ENCODE measurements around the gene HELQ.
A peak's percentile ranks its signal among the peaks of the same experiment; 100 is the strongest.

DNA sequence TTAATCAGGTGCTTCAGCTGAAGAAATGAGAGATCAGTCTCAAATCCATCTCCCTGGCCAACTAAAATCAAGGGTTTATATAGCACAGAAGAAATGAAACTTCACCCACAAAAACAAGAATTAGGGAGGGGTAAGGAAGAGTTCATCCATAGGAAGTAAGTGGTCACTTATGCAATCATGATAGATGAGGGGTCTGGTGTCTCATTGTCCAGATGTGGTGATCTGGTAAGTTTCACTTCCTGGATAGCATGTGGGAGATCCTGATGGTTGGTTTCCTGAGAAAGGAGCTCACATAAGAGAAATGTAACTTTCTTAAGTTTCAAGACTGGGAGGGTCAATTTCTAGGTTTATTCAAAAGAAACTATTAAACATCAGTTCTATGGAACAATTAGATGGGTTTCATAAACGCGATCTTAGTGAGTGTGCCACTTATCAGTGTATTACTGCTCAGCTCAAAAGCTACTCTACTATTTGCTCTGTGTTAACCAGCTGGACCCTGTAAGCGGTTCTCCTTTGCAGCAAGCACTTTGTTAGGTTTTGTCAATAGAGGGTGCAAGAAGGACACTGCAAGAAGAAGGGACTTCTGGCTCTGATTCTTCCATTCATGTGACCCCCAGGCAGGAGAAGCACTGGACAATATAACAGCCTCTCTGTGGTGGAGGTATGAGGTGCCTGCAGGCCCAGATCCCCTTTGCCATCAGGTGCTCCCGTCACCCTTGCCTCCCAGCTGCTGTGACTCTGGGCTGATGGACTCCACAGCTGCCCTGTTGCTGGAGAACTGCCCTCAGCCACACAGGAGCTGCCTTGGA is 85.6 kb downstream of the HELQ start:
- no peak for TF ChIP-seq EZH2 (IDR thresholded peaks at IDR 0.05)
- TF ChIP-seq, protein P1, sequence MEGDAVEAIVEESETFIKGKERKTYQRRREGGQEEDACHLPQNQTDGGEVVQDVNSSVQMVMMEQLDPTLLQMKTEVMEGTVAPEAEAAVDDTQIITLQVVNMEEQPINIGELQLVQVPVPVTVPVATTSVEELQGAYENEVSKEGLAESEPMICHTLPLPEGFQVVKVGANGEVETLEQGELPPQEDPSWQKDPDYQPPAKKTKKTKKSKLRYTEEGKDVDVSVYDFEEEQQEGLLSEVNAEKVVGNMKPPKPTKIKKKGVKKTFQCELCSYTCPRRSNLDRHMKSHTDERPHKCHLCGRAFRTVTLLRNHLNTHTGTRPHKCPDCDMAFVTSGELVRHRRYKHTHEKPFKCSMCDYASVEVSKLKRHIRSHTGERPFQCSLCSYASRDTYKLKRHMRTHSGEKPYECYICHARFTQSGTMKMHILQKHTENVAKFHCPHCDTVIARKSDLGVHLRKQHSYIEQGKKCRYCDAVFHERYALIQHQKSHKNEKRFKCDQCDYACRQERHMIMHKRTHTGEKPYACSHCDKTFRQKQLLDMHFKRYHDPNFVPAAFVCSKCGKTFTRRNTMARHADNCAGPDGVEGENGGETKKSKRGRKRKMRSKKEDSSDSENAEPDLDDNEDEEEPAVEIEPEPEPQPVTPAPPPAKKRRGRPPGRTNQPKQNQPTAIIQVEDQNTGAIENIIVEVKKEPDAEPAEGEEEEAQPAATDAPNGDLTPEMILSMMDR (IDR thresholded peaks at IDR 0.05 in 2 of 3, conservative IDR thresholded peaks at IDR 0.05 in 1 of 3; ENCODE audit: borderline replicate concordance in 1 of 3, insufficient read depth in 1 of 3, low read depth in 2 of 3, low read length in 2 of 3), result 0 out of 6 replicates have a peak, but pooled peaks of 1 of the 3 experiments have one; percentile 6
- TF ChIP-seq RAD21 (IDR thresholded peaks at IDR 0.05; ENCODE audit: low read depth), result peak; percentile 43
- TF ChIP-seq POLR2A (IDR thresholded peaks at IDR 0.05; ENCODE audit: borderline replicate concordance, extremely low read depth, insufficient read depth, insufficient read length), result no peak
- TF ChIP-seq POLR2AphosphoS5 (IDR thresholded peaks at IDR 0.05; ENCODE audit: low read depth, low read length), result no peak
- no peak for TF ChIP-seq EGR1 (IDR thresholded peaks at IDR 0.05; ENCODE audit: low read depth)
- no peak for TF ChIP-seq SRF (IDR thresholded peaks at IDR 0.05; ENCODE audit: low read depth)
- TF ChIP-seq, protein P2, sequence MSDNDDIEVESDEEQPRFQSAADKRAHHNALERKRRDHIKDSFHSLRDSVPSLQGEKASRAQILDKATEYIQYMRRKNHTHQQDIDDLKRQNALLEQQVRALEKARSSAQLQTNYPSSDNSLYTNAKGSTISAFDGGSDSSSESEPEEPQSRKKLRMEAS (IDR thresholded peaks at IDR 0.05), result no peak

Data from HCT116 (cell line).